ENCODE results near the gene OSBPL3. TPM values are rescaled to one million over a fixed set of nuclear protein-coding genes. Genes with fewer than 3 reads are reported as not detected.

Gene OSBPL3
- total RNA-seq, 1 donor, result 9.3 TPM

DNA sequence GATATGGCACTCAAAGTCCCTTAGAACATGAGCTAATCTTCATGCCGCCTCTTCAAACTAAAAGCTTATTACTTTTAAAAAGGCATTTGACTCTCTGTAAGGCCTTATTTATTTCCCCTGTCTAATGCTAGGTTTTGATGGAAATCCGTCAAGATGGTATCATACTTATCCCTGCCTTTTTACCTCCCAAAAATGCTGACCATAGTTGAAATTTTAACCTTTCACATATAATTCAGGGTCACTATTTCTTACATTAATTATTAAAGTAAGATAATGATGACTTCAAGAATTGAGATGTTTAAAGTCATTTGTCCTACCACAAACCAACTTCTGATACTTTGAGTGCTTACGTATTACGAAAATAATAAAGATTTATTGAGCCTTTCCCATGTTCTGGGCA lies 12.3 kb upstream of the OSBPL3 start:
- Histone ChIP-seq H3K4me3 (ENCODE audit: low read length) (no peak overlapping the region), H3K27me3 (ENCODE audit: insufficient read depth, low read length) (peaks cover 3% of the 10 kb centered on the region), H3K4me1 (ENCODE audit: insufficient read depth, low read length) (no peaks in the 10 kb centered on the region), H3K9me3 (ENCODE audit: low read depth, low read length) (no peaks in the 10 kb centered on the region)

DNA sequence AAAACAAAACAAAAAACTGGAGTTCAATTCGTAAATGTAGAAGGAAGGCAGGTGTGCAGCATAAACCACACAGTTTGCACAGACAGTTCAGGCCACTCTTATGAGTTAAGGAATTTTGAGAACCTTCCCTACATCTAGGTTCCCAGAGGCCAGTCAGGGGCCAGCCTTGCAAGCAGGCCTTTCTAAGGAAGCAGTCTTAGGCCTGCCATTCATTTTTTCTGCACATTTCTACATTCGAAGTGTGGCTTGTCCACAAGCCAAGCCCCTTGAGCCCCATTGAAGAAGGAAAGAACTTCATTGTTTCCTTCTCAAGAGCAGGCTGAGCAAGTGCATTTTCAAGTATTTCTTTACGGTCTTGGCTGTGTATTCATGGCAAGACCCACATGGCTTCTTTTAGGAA lies 11.4 kb upstream of the OSBPL3 start:
- Histone ChIP-seq H3K9me3 (ENCODE audit: low read depth, low read length) (no peaks in the 10 kb centered on the region), H3K4me3 (ENCODE audit: low read length) (no peak overlapping the region), H3K27me3 (ENCODE audit: insufficient read depth, low read length) (peaks cover 3% of the 10 kb centered on the region), H3K4me1 (ENCODE audit: insufficient read depth, low read length) (no peaks in the 10 kb centered on the region)

DNA sequence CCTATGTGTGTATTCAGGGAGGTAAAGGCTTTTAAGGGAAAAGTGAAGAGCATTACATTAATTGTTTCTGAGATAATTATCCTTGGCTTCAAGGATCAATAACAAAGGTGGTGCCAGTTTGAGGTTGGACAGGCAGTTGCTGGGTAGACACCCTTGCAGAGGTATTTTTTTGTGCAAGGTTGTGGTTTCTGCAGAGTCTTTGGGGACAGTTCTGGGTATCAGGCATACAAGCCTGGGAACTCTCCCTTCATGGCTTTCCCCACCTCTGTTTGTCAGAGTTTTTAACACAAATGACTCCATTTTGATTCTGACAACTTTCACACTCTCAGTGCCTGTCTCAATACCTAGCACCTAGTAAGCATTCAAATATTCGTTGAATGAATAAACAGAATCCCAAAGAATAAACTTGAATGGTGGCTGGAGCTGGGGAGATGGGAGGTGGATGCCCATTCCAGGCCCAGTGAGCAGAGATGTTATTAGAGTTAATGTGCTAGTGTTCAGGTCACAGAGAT lies 7.4 kb upstream of the OSBPL3 start:
- Histone ChIP-seq H3K27me3 (ENCODE audit: insufficient read depth, low read length) (no peaks in the 10 kb centered on the region), H3K4me1 (ENCODE audit: insufficient read depth, low read length) (no peaks in the 10 kb centered on the region), H3K4me3 (ENCODE audit: low read length) (no peak overlapping the region), H3K9me3 (ENCODE audit: low read depth, low read length) (no peaks in the 10 kb centered on the region)

DNA sequence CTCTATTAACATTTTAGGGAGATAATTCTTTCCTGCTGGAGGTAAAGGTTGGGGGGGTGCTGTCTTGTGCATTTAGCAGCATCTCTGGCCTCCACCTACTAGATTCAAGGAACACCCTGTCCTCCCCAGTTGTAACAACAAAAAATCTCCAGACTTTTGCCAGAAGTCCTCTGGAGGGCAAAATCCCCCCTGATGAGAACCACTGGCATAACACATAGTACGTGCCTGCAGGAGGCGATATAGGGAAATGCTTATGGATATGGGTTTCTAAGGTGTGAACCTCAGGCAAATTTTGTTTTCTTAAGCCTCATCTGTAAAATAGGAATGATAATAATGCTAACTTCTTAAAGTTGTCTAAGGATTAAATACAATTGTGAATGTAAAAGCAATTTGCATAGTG lies 2.9 kb upstream of the OSBPL3 start:
- no peaks in the 10 kb centered on the region for H3K9me3 ChIP-seq (ENCODE audit: low read depth, low read length)
- H3K27me3 ChIP-seq (ENCODE audit: insufficient read depth, low read length), result no peaks in the 10 kb centered on the region
- H3K4me3 ChIP-seq (ENCODE audit: low read length), result no peak overlapping the region
- H3K4me1 ChIP-seq (ENCODE audit: insufficient read depth, low read length), result peaks cover 29% of the 10 kb centered on the region

DNA sequence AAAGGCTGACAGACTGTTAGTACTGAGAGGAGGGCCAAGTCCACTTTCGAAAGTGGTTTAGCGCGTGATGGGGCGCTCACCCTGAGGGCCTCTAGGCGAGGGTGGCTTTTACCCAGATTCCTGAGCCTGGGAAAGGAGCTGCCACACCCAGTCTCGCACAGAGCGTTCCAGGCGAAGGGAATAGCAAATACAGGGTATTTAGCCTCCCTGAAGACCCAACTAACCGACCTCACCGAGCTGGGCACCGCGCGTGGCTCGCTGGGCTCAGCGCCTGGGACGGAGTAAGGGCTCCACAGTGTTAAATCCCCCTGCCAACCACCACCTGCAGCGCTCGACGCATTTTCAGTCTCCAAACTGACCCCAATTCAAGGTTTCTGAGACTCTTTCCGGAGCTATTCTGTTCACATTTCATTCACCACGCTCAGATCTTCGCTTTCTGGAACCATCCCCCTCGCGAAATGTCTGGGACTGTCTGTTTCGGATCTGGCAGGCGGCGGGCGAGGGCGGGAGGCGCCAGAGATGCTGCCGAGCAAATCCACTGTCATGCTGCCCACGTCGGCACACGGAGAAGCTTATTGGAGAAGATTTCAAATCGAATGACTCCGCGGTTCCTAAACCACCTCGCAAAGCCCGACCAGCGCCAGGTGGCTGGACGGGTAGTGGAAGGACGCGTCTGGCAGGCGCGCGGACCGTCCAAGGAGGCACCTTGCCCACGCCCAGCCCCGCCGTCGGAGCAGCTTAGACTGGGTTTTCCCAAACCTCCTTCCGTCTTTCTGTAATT lies 1.4 kb upstream of the OSBPL3 start:
- H3K27me3 ChIP-seq (ENCODE audit: insufficient read depth, low read length), result no peaks in the 10 kb centered on the region
- peaks cover 34% of the 10 kb centered on the region for H3K4me1 ChIP-seq (ENCODE audit: insufficient read depth, low read length)
- H3K4me3 ChIP-seq (ENCODE audit: low read length), result peak overlapping the region; percentile 82
- no peaks in the 10 kb centered on the region for H3K9me3 ChIP-seq (ENCODE audit: low read depth, low read length)

DNA sequence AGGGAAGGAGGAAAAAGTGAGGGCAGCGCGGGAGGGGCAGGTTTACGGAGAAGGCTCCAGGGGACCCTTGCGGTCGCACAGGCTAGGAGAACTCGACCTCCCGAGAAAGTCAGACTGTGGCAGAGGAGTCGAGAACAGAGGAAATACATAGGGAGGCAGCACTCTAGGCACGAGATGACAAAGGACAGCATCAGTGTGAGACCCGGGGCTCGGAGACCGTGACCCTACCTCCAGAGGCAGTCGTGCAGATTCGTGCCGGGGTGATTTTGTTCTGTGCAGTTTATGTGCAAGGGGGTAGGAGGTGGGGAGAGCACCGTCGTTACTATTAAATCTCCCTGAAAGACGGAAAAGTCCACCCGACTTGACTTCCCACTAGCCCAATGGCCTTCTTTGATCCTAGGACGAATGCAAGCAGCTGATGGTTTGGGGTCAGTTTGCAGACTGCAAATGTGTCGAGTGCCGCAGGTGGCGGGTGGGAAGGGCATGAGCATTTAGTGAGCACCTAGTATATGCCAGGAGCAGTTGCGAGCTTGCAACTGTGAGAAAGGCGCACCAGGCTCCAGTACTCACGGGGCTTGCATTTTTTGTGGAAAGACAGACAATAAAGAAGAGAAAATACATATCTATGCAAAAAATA lies 674 bp upstream of the OSBPL3 start:
- H3K4me1 ChIP-seq (ENCODE audit: insufficient read depth, low read length), result peaks cover 41% of the 10 kb centered on the region

DNA sequence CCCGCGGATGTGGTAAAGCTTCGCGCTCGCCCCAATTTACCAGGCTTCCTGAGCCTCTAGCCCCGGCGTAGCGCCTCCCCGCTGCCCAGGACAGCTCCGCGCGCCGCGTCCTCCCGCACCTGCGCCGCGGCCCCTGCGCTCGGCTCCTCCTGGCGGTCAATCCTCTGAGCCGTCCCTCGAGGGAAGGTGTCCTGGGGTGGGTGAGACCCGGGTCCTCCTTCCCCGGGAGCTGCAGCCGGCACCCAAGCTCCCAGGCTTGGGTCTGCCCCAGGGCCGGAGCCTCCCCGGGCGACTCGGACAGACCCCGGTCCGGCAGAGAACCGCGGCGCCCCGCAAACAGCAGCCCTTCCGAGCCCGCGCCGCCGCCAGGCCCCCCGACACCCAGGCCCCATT lies 512 bp downstream of the OSBPL3 start:
- Histone ChIP-seq H3K4me1 (ENCODE audit: insufficient read depth, low read length) (peaks cover 44% of the 10 kb centered on the region), H3K4me3 (ENCODE audit: low read length) (peak overlapping the region; percentile 82), H3K9me3 (ENCODE audit: low read depth, low read length) (no peaks in the 10 kb centered on the region), H3K27me3 (ENCODE audit: insufficient read depth, low read length) (no peaks in the 10 kb centered on the region)

More for the DNA sequence above, 674 bp upstream of the OSBPL3 start:
- Histone ChIP-seq H3K9me3 (ENCODE audit: low read depth, low read length) (no peaks in the 10 kb centered on the region), H3K4me3 (ENCODE audit: low read length) (peak overlapping the region; percentile 82), H3K27me3 (ENCODE audit: insufficient read depth, low read length) (no peaks in the 10 kb centered on the region)

DNA sequence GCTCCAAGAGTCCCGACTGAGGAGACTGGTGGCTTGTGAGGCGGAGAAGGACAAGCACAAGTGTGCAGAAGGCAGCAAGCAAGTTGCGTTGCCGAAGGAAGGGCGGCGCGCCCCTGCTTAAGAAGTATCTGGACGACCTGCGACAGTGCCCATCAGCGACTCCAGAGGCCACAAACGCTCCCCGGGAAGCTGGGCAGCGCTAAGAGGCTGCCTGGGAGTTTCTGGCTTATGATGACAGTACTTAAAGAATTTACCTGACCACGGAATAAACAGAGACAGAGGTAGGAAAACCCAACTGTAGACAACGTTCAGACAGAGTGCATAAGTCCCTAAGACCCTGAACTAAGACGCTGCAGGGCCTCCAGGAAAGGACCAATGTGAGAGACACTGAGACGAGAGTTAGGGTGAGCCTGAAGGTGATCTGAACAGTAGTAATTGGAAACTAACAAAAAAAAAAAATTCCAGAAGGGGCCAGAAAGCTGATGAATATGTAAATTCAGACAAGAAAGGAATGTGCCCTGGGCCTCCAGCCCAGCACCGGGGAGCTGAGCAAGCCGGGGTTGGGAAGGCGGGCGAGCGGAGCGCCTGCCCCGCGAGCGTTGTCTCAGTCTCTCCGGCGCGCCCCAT lies 1.0 kb downstream of the OSBPL3 start:
- Histone ChIP-seq H3K27me3 (ENCODE audit: insufficient read depth, low read length) (no peaks in the 10 kb centered on the region), H3K9me3 (ENCODE audit: low read depth, low read length) (no peaks in the 10 kb centered on the region), H3K4me3 (ENCODE audit: low read length) (peak overlapping the region; percentile 82), H3K4me1 (ENCODE audit: insufficient read depth, low read length) (peaks cover 44% of the 10 kb centered on the region)

DNA sequence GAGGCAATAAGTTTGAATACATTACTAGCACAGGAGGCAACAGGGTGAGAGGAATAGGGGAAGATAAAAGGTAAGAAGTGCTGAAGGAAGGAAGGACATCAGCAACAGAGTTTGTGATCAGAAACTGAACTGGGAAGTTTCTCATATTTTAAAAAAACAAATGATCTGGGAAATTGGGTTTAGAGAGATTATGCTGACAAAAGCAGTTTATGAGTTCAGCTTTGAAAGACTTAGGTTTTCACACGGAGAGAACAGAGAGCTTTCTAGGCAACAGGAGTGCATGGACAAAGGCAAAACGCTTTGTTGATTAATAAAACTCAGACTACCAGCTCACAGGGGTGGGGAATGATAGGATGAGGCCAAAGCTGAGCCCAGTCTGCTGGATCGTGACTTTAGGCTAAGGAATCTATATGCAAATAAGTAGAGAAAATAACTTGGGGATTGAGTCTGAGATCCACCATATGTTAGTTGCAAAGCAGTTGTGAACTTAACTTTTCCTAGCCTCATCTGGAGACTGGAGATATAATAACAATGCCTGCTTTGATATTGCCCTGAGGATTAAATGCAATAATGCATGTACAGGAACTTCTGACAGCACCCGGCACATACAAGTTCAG lies 4.2 kb downstream of the OSBPL3 start:
- no peaks in the 10 kb centered on the region for H3K9me3 ChIP-seq (ENCODE audit: low read depth, low read length)
- H3K4me1 ChIP-seq (ENCODE audit: insufficient read depth, low read length), result peaks cover 46% of the 10 kb centered on the region
- no peak overlapping the region for H3K4me3 ChIP-seq (ENCODE audit: low read length)
- H3K27me3 ChIP-seq (ENCODE audit: insufficient read depth, low read length), result no peaks in the 10 kb centered on the region

DNA sequence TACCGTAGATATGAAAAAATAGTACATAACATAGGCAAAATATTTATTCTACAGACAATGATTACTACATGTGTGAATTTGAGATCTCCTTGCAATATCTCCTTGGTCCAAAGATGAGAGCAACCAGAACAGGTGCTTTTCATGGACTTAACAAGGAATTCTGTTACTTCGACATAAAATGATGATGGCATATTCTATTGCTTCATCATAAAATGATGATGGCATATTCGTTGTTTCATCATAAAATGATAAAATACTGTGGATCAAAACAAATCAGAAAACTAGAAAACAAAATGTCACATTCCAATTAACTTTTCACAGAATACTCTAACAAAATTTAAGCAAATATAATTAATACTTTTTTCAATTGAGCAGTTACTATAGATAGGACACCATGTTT lies 4.8 kb downstream of the OSBPL3 start:
- H3K4me1 ChIP-seq (ENCODE audit: insufficient read depth, low read length), result peaks cover 44% of the 10 kb centered on the region
- H3K4me3 ChIP-seq (ENCODE audit: low read length), result no peak overlapping the region
- no peaks in the 10 kb centered on the region for H3K27me3 ChIP-seq (ENCODE audit: insufficient read depth, low read length)
- no peaks in the 10 kb centered on the region for H3K9me3 ChIP-seq (ENCODE audit: low read depth, low read length)

DNA sequence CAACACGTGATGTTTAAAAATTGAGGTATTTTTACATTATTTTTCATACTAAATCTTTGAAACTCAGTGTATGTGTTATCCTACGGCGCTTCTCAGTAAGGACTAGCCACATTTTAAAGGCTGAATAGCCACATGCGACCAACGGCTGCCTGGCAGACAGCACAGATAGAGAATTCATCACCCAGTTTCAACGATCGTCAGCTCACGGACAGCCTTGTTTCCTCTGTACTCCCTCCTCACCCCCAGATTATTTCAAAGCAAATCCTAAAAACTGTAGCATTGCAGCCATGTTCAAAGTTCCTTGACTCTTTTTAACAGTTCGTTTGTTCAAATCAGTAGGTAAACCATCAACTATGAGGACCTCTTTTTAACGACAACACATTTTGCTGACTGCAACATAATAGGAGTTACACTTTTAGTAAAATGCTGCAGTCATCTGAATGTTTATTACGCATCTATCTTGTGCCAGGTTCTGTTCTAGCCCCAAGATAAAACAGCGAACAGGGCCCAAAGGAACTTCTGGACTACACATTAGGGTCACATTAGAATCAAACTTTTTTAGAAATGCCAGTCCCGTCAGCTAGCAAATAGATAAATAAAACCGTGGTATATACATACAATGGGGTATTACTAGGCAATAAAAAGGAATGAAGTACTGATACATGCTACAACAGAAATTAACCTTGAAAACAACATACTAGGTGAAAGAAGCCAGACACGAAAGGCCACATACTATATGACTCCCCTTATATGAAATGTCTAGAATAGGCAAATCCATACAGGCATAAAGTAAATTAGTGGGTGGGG lies 5.7 kb downstream of the OSBPL3 start:
- no peak overlapping the region for H3K4me3 ChIP-seq (ENCODE audit: low read length)
- H3K27me3 ChIP-seq (ENCODE audit: insufficient read depth, low read length), result no peaks in the 10 kb centered on the region
- H3K4me1 ChIP-seq (ENCODE audit: insufficient read depth, low read length), result peaks cover 42% of the 10 kb centered on the region

DNA sequence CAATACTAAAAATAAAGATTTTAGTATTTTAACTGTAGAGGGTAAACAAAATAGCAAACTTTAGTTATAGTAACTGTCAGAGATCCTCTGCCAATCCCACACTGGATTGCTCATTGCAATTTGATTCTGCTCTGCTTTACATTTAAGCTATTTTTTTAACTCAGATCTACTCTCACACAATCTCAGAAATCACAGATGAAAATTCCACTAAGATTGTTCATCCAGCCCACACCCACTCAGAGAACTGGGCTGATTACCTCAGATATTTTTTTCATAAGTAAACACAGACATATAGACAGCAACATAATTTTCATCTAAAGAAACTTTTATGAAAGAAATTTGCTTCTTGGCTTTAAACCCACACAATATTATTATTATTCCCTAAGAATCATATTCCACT lies 7.0 kb downstream of the OSBPL3 start:
- H3K4me1 ChIP-seq (ENCODE audit: insufficient read depth, low read length), result peaks cover 31% of the 10 kb centered on the region
- no peaks in the 10 kb centered on the region for H3K27me3 ChIP-seq (ENCODE audit: insufficient read depth, low read length)
- no peak overlapping the region for H3K4me3 ChIP-seq (ENCODE audit: low read length)
- no peaks in the 10 kb centered on the region for H3K9me3 ChIP-seq (ENCODE audit: low read depth, low read length)

More for the DNA sequence above, 5.7 kb downstream of the OSBPL3 start:
- H3K9me3 ChIP-seq (ENCODE audit: low read depth, low read length), result no peaks in the 10 kb centered on the region

DNA sequence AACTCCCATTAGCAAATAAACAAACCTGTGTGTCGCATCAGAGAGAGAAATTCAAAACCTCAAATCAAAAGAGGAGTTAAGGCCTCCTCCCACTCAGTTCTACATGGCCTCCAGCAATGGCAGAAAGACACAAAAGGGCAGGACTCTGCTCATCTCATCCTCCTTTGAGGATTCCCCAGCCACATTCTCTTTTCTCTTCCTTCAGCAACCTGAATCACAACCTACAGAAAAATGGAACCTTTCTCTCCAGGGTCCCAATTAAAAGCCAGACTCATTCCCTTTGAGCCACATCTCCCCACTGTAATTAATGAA lies 7.9 kb downstream of the OSBPL3 start:
- H3K9me3 ChIP-seq (ENCODE audit: low read depth, low read length), result no peaks in the 10 kb centered on the region
- H3K4me1 ChIP-seq (ENCODE audit: insufficient read depth, low read length), result peaks cover 31% of the 10 kb centered on the region
- no peak overlapping the region for H3K4me3 ChIP-seq (ENCODE audit: low read length)
- no peaks in the 10 kb centered on the region for H3K27me3 ChIP-seq (ENCODE audit: insufficient read depth, low read length)

DNA sequence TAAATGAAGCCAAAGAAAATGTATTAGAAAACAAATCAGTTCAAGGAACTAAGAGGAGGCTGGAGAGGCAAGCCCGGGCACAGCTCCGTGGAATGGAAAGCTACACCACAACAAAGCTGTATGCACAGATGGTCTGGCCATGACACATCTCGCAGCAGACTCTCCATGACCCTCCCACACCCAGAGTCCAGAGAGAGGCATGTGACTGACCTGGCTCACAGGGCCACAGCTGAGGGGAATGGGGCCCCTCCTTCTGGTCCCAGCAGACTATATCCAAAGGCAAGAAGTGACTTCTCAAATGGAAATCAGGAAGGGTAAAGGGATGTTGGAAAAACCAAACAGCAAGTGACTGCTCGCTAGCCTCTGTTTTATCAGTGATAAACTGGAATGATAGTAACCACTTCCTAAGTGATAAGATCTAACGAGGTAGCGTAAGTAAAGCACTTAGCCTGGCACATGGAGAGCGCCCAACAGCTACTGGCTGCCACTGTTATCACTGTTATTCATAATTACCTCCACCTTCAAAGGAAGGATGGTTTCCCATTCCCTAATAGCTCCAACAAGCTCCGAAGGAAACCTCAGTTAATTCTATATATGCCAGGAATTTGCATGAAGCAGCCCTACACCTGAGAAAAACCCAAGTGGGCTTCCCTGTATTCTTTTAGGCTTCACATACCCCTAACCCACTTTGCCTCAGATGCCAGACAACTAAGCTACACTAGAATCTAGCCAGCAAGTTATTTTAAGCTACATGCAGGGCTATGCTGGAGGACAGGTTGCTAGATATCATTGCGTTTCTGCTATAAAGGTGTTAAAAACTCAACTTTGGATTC lies 8.4 kb downstream of the OSBPL3 start:
- no peak overlapping the region for H3K4me3 ChIP-seq (ENCODE audit: low read length)
- no peaks in the 10 kb centered on the region for H3K9me3 ChIP-seq (ENCODE audit: low read depth, low read length)
- H3K4me1 ChIP-seq (ENCODE audit: insufficient read depth, low read length), result peaks cover 28% of the 10 kb centered on the region
- H3K27me3 ChIP-seq (ENCODE audit: insufficient read depth, low read length), result no peaks in the 10 kb centered on the region
